Body of pancreas (tissue), 4 donors: Measurements from ENCODE around the gene PEX11A.

Experiments
- POLR2A ChIP-seq, 3 donors: fragments of 450-650 bp; IDR thresholded peaks; one replicate each; pipeline ENCODE4 v1.6.1; 2016; ENCODE audit warnings: antibody characterized with exemption in 3 of 3, mild to moderate bottlenecking in 2 of 3
- TF ChIP-seq, protein P1 (sequence below), 7 experiments: fragments of 450-650 bp in 4 of 7; fragments of 200-600 bp in 3 of 7; sonication (generic) in 3 of 7; IDR thresholded peaks; one replicate each; pipeline ENCODE4 v1.5.1; 2016 to 2019; ENCODE audit warnings: antibody characterized with exemption in 7 of 7

DNA sequence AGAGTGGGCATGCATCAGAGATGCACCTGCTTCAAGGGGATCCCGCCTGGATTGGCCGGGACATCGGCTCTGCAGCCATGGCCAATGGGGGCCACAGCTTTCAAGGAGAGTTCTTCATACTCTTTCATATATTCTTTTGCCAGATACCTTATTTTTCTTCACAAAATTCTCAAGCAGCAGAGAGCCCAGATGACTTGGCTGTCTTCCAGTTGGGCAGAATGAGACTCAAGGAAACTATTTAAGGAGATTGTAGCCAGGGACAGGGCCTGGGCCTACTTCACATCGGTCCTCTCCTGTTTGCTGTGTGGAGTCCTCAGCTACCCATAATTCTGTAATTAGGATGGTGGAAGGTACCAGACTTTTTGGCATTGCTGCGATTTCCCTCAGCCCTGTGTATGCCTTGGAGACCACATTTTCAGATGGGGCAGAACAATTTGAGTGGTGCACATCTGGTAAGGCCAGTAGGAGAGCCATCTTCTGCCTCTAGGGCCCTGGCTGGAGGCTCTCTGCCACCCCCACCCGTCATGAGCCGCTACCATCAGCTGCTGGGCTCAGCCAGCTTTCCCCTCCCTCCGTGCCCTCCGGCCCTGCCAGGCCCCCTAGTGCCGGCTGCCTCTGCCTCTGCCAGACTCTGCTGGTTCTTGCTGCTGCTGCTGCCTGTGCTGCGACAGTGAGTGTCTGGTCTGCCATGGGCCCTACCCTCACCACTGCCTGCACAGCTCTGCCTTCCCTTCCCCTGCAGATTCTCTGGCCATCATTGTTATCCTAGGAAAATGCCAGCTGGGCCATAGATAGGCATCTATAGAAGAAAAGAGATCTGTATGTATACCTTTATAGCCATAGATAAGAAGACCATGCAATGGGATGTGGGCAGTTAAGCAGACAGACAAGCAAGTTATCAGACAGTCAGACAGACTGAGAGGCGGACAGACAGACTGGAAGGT is 18.1 kb downstream of the PEX11A start:
- TF ChIP-seq, protein P1, sequence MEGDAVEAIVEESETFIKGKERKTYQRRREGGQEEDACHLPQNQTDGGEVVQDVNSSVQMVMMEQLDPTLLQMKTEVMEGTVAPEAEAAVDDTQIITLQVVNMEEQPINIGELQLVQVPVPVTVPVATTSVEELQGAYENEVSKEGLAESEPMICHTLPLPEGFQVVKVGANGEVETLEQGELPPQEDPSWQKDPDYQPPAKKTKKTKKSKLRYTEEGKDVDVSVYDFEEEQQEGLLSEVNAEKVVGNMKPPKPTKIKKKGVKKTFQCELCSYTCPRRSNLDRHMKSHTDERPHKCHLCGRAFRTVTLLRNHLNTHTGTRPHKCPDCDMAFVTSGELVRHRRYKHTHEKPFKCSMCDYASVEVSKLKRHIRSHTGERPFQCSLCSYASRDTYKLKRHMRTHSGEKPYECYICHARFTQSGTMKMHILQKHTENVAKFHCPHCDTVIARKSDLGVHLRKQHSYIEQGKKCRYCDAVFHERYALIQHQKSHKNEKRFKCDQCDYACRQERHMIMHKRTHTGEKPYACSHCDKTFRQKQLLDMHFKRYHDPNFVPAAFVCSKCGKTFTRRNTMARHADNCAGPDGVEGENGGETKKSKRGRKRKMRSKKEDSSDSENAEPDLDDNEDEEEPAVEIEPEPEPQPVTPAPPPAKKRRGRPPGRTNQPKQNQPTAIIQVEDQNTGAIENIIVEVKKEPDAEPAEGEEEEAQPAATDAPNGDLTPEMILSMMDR (IDR thresholded peaks at IDR 0.05): no peak
- no peak for TF ChIP-seq POLR2A (IDR thresholded peaks at IDR 0.05)
